Measurements from ENCODE around the gene CCT6B. TPM values are rescaled to one million over a fixed set of nuclear protein-coding genes. Genes with fewer than 3 reads are reported as not detected.
"Not testable (repeated sequence)": the region's sequence is repeated elsewhere in the genome, so short reads cannot be mapped to it uniquely, and the experiment has no call there.

Gene CCT6B
- total RNA-seq, 1 donor from 2014 or later: 1.0 TPM

GRCh38 chr17:34974794-34975785, 13.8 kb upstream of the CCT6B start:
- no peak for DNase-seq (ENCODE audit: low spot score)
- Mint-ChIP-seq H3K27ac (no peak overlapping the region), H3K27me3 (ENCODE audit: insufficient read depth) (no peaks in the 10 kb centered on the region), H3K9me3 (no peaks in the 10 kb centered on the region), H3K4me1 (ENCODE audit: low read depth) (peaks cover 20% of the 10 kb centered on the region), H3K36me3 (ENCODE audit: low read depth) (peaks cover under 1% of the 10 kb centered on the region), H3K4me3 (no peak overlapping the region)
- intact Hi-C loops (cut with micrococcal nuclease): no loop called here

GRCh38 chr17:34974179-34974578, 12.9 kb upstream of the CCT6B start:
- Mint-ChIP-seq H3K4me1 (ENCODE audit: low read depth) (peaks cover 11% of the 10 kb centered on the region), H3K27ac (no peak overlapping the region), H3K9me3 (no peaks in the 10 kb centered on the region), H3K27me3 (ENCODE audit: insufficient read depth) (no peaks in the 10 kb centered on the region), H3K36me3 (ENCODE audit: low read depth) (no peaks in the 10 kb centered on the region), H3K4me3 (no peak overlapping the region)
- no peak for DNase-seq (ENCODE audit: low spot score)
- intact Hi-C loops (cut with micrococcal nuclease): no loop called here

- DNase-seq (ENCODE audit: low spot score): no peak
- peaks cover 16% of the 10 kb centered on the region for H3K36me3 Mint-ChIP-seq (ENCODE audit: low read depth)
- H3K9me3 Mint-ChIP-seq: peaks cover 7% of the 10 kb centered on the region
- H3K27ac Mint-ChIP-seq: no peak overlapping the region
- intact Hi-C loops (cut with micrococcal nuclease): no loop called here
- no peak overlapping the region for H3K4me3 Mint-ChIP-seq
- no peaks in the 10 kb centered on the region for H3K27me3 Mint-ChIP-seq (ENCODE audit: insufficient read depth)
- peaks cover 17% of the 10 kb centered on the region for H3K4me1 Mint-ChIP-seq (ENCODE audit: low read depth)
These were observed 2.8 kb downstream of the CCT6B start for GRCh38 chr17:34958438-34958837.

- H3K9me3 Mint-ChIP-seq; intact Hi-C loops (cut with micrococcal nuclease): not testable (repeated sequence)
These were observed 10.5 kb downstream of the CCT6B start for GRCh38 chr17:34950780-34951179.

GRCh38 chr17:34930283-34930682, 31.0 kb downstream of the CCT6B start:
- H3K4me1 Mint-ChIP-seq (ENCODE audit: low read depth): no peaks in the 10 kb centered on the region
- H3K9me3 Mint-ChIP-seq: no peaks in the 10 kb centered on the region
- peaks cover 21% of the 10 kb centered on the region for H3K27me3 Mint-ChIP-seq (ENCODE audit: insufficient read depth)
- DNase-seq (ENCODE audit: low spot score): no peak
- intact Hi-C loops (cut with micrococcal nuclease): no loop called here
- no peaks in the 10 kb centered on the region for H3K36me3 Mint-ChIP-seq (ENCODE audit: low read depth)
- no peak overlapping the region for H3K4me3 Mint-ChIP-seq
- H3K27ac Mint-ChIP-seq: no peak overlapping the region

More at GRCh38 chr17:34950780-34951179, 10.5 kb downstream of the CCT6B start:
- peaks cover 23% of the 10 kb centered on the region for H3K27me3 Mint-ChIP-seq (ENCODE audit: insufficient read depth)
- H3K27ac Mint-ChIP-seq; H3K4me1 Mint-ChIP-seq (ENCODE audit: low read depth); H3K4me3 Mint-ChIP-seq; H3K36me3 Mint-ChIP-seq (ENCODE audit: low read depth); DNase-seq (ENCODE audit: low spot score): not testable (repeated sequence)

- intact Hi-C loops (cut with micrococcal nuclease): no loop called here
- Mint-ChIP-seq H3K4me3 (no peak overlapping the region), H3K36me3 (ENCODE audit: low read depth) (no peaks in the 10 kb centered on the region), H3K27me3 (ENCODE audit: insufficient read depth) (peaks cover 6% of the 10 kb centered on the region), H3K4me1 (ENCODE audit: low read depth) (no peaks in the 10 kb centered on the region), H3K27ac (no peak overlapping the region), H3K9me3 (no peaks in the 10 kb centered on the region)
- DNase-seq (ENCODE audit: low spot score): no peak
These were observed 34.6 kb downstream of the CCT6B start for GRCh38 chr17:34926661-34927060.

- H3K4me1 Mint-ChIP-seq (ENCODE audit: low read depth): no peaks in the 10 kb centered on the region
- no peaks in the 10 kb centered on the region for H3K36me3 Mint-ChIP-seq (ENCODE audit: low read depth)
- intact Hi-C loops (cut with micrococcal nuclease): no loop called here
- peaks cover 5% of the 10 kb centered on the region for H3K27me3 Mint-ChIP-seq (ENCODE audit: insufficient read depth)
- H3K4me3 Mint-ChIP-seq: no peak overlapping the region
- no peak overlapping the region for H3K27ac Mint-ChIP-seq
- no peaks in the 10 kb centered on the region for H3K9me3 Mint-ChIP-seq
- no peak for DNase-seq (ENCODE audit: low spot score)
These were observed 40.6 kb downstream of the CCT6B start for GRCh38 chr17:34920676-34921075.

GRCh38 chr17:34917381-34917780, 43.9 kb downstream of the CCT6B start:
- Mint-ChIP-seq H3K27me3 (ENCODE audit: insufficient read depth) (peaks cover 7% of the 10 kb centered on the region), H3K4me1 (ENCODE audit: low read depth) (no peaks in the 10 kb centered on the region), H3K36me3 (ENCODE audit: low read depth) (no peaks in the 10 kb centered on the region), H3K27ac (no peak overlapping the region), H3K4me3 (no peak overlapping the region), H3K9me3 (no peaks in the 10 kb centered on the region)
- no peak for DNase-seq (ENCODE audit: low spot score)
- intact Hi-C loops (cut with micrococcal nuclease): no loop called here

GRCh38 chr17:34916120-34916519, 45.1 kb downstream of the CCT6B start:
- Mint-ChIP-seq H3K9me3 (no peaks in the 10 kb centered on the region), H3K4me3 (no peak overlapping the region), H3K36me3 (ENCODE audit: low read depth) (no peaks in the 10 kb centered on the region), H3K27ac (no peak overlapping the region), H3K27me3 (ENCODE audit: insufficient read depth) (peaks cover 12% of the 10 kb centered on the region), H3K4me1 (ENCODE audit: low read depth) (no peaks in the 10 kb centered on the region)
- DNase-seq (ENCODE audit: low spot score): no peak
- intact Hi-C loops (cut with micrococcal nuclease): no loop called here

- no peak for DNase-seq (ENCODE audit: low spot score)
- intact Hi-C loops (cut with micrococcal nuclease): no loop called here
- H3K4me1 Mint-ChIP-seq (ENCODE audit: low read depth): no peaks in the 10 kb centered on the region
- no peak overlapping the region for H3K4me3 Mint-ChIP-seq
- H3K27ac Mint-ChIP-seq: no peak overlapping the region
- no peaks in the 10 kb centered on the region for H3K36me3 Mint-ChIP-seq (ENCODE audit: low read depth)
- H3K9me3 Mint-ChIP-seq: no peaks in the 10 kb centered on the region
- H3K27me3 Mint-ChIP-seq (ENCODE audit: insufficient read depth): peaks cover 12% of the 10 kb centered on the region
These were observed 48.3 kb downstream of the CCT6B start for GRCh38 chr17:34913001-34913400.

GRCh38 chr17:34909040-34909439, 52.2 kb downstream of the CCT6B start:
- H3K27me3 Mint-ChIP-seq (ENCODE audit: insufficient read depth): peaks cover 15% of the 10 kb centered on the region
- intact Hi-C loops (cut with micrococcal nuclease): no loop called here
- no peak overlapping the region for H3K27ac Mint-ChIP-seq
- H3K36me3 Mint-ChIP-seq (ENCODE audit: low read depth): no peaks in the 10 kb centered on the region
- no peak for DNase-seq (ENCODE audit: low spot score)
- no peaks in the 10 kb centered on the region for H3K9me3 Mint-ChIP-seq
- H3K4me1 Mint-ChIP-seq (ENCODE audit: low read depth): no peaks in the 10 kb centered on the region
- H3K4me3 Mint-ChIP-seq: no peak overlapping the region

- H3K36me3 Mint-ChIP-seq (ENCODE audit: low read depth): no peaks in the 10 kb centered on the region
- H3K27ac Mint-ChIP-seq: no peak overlapping the region
- DNase-seq (ENCODE audit: low spot score): no peak
- H3K9me3 Mint-ChIP-seq: no peaks in the 10 kb centered on the region
- H3K4me1 Mint-ChIP-seq (ENCODE audit: low read depth): no peaks in the 10 kb centered on the region
- peaks cover 22% of the 10 kb centered on the region for H3K27me3 Mint-ChIP-seq (ENCODE audit: insufficient read depth)
- no peak overlapping the region for H3K4me3 Mint-ChIP-seq
- intact Hi-C loops (cut with micrococcal nuclease): no loop called here
These were observed 58.3 kb downstream of the CCT6B start for GRCh38 chr17:34902831-34903547.

- no peaks in the 10 kb centered on the region for H3K4me1 Mint-ChIP-seq (ENCODE audit: low read depth)
- intact Hi-C loops (cut with micrococcal nuclease): no loop called here
- no peak for DNase-seq (ENCODE audit: low spot score)
- peaks cover 27% of the 10 kb centered on the region for H3K27me3 Mint-ChIP-seq (ENCODE audit: insufficient read depth)
- no peak overlapping the region for H3K27ac Mint-ChIP-seq
- H3K9me3 Mint-ChIP-seq: no peaks in the 10 kb centered on the region
- no peak overlapping the region for H3K4me3 Mint-ChIP-seq
- H3K36me3 Mint-ChIP-seq (ENCODE audit: low read depth): no peaks in the 10 kb centered on the region
These were observed 61.5 kb downstream of the CCT6B start for GRCh38 chr17:34899643-34900291.
